ENCODE results near the gene MT1A. TPM values are rescaled to one million over a fixed set of nuclear protein-coding genes. Genes with fewer than 3 reads are reported as not detected.

The MT1A gene
- total RNA-seq, 1 donor: 0.72 TPM

DNA sequence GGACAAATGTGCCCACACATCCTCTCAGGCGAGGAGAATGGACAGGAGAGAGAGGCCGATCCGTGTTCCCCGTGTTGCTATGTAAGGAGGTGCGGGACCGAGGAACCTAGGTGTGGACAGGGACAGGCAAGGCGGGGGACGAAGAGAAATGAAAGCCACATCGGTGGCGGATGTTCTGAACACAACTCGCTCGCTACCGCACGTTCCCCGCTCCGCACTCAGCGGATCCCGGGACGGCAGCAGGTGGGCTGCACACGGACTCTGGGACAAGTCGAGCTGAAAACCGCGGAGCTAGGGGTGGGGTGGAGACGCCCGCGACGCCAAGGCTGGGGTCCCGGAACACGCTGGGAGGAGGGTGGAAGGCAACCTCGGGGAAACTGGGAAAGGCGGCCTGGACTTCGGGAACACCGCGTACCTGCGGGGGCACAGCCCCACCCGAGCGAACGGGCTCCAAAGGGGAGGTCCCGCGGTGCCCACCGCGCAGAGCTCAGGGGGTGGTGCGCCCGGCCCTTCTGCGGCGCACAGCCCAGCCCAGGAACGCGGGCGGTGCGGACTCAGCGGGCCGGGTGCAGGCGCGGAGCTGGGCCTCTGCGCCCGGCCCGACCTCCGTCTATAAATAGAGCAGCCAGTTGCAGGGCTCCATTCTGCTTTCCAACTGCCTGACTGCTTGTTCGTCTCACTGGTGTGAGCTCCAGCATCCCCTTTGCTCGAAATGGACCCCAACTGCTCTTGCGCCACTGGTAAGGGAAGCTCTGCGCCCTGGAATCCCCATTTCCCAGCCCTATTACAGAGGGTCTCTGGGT lies 13.1 kb upstream of the MT1A start, which contains the start of gene MT1E:
Gene MT1E (plus strand): TSS at position 642 of the 803 bp plus-strand sequence. CDS start 71 bp downstream, at position 713.
- TF ChIP-seq, protein P1, sequence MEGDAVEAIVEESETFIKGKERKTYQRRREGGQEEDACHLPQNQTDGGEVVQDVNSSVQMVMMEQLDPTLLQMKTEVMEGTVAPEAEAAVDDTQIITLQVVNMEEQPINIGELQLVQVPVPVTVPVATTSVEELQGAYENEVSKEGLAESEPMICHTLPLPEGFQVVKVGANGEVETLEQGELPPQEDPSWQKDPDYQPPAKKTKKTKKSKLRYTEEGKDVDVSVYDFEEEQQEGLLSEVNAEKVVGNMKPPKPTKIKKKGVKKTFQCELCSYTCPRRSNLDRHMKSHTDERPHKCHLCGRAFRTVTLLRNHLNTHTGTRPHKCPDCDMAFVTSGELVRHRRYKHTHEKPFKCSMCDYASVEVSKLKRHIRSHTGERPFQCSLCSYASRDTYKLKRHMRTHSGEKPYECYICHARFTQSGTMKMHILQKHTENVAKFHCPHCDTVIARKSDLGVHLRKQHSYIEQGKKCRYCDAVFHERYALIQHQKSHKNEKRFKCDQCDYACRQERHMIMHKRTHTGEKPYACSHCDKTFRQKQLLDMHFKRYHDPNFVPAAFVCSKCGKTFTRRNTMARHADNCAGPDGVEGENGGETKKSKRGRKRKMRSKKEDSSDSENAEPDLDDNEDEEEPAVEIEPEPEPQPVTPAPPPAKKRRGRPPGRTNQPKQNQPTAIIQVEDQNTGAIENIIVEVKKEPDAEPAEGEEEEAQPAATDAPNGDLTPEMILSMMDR (IDR thresholded peaks at IDR 0.05; ENCODE audit: insufficient read depth, low read length): no peak
- peak; percentile 82 for DNase-seq (ENCODE audit: low read depth)
- H3K4me3 ChIP-seq (ENCODE audit: low read depth, low read length): peak within 1 kb of the TSS; percentile 81

DNA sequence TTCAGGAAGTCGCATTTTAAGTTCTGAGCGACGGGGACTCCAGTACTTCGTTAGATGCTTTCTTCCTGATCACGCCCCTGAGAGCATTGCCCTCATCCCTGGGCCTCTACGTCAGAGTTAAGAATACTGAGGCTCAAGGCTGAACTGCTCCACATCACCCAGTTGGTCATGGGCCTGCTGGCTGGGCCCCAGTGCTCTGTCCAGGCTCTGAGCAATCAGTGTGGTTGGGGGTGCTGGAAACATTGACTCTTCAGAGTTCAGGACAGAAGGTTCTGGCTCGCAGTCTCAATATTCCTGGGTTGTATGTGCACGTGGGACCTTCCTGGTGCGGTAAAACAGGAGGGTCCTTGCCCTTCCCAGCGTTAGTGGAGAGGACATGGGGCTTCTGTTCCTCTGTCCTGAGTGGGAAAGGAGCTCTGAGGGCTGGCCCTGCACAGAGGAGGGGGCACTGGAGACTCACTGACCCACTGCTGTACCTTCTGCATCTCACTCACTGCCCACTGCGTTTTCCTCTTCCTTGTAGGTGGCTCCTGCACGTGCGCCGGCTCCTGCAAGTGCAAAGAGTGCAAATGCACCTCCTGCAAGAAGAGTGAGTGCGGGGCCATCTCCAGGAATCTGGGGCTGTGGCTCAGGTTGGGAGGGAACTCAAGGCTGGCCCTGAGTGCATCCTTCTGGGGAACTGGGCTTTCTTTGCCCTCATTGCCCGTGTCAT lies 12.4 kb upstream of the MT1A start:
- TF ChIP-seq, protein P1 (IDR thresholded peaks at IDR 0.05; ENCODE audit: insufficient read depth, low read length): no peak

DNA sequence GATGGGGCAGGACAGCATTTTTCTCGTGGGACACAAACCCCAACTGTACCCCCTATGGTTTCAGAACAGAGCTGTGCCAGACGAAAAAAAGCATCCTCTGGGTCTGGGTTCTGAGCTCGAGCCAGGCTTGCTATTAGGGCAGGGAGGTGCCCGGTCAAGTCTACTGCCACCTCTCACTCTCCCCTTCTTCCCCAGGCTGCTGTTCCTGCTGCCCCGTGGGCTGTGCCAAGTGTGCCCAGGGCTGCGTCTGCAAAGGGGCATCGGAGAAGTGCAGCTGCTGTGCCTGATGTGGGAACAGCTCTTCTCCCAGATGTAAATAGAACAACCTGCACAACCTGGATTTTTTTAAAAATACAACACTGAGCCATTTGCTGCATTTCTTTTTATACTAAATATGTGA lies 11.8 kb upstream of the MT1A start:
- DNase-seq (ENCODE audit: low read depth): no peak
- TF ChIP-seq, protein P1 (IDR thresholded peaks at IDR 0.05; ENCODE audit: insufficient read depth, low read length): no peak
- H3K4me3 ChIP-seq (ENCODE audit: low read depth, low read length): peak overlapping the region; percentile 81

More for the DNA sequence above, 12.4 kb upstream of the MT1A start:
- peak; percentile 90 for DNase-seq (ENCODE audit: low read depth)
- peak overlapping the region; percentile 81 for H3K4me3 ChIP-seq (ENCODE audit: low read depth, low read length)

DNA sequence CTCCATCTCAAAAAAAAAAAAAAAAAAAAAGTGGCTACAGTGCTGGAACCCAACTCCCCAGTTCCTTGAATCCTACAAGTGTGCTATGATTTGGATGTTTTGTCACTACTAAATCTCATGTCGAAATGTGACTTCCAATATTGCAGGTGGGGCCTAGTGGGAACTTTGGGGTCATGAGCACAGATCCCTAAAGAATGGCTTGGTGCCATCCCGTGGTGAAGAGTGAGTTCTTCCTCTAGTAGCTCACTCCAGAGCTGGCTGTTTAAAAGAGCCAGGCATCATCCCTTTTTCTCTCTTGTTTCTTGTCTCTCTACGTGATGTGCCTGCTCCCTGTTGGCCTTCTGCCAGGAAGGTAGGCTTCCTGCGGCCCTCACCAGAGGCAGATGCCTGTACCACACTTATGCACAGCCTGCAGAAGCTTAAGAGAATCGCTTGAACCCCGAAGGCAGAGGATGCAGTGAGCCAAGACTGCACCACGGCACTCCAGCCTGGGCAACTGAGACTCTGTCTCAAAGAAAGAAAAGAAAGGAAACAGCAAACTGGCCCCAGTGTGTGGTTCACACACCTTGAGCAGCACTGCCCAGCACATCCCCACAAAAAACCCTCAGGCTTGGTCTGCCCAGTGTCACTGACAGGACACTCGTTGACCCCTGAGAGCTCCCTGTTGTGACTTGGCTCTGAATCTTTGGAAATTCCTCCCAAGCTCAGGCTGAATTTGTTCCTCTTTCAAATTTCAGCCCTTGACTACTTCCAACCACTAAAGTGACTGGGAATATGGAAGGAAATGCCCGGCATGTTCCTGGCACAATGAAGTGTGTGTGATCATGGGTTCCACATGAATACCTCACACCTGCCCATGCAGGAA lies 9.7 kb upstream of the MT1A start:
- no peak for DNase-seq (ENCODE audit: low read depth)
- no peak overlapping the region for H3K4me3 ChIP-seq (ENCODE audit: low read depth, low read length)
- TF ChIP-seq, protein P1 (IDR thresholded peaks at IDR 0.05; ENCODE audit: insufficient read depth, low read length): no peak

DNA sequence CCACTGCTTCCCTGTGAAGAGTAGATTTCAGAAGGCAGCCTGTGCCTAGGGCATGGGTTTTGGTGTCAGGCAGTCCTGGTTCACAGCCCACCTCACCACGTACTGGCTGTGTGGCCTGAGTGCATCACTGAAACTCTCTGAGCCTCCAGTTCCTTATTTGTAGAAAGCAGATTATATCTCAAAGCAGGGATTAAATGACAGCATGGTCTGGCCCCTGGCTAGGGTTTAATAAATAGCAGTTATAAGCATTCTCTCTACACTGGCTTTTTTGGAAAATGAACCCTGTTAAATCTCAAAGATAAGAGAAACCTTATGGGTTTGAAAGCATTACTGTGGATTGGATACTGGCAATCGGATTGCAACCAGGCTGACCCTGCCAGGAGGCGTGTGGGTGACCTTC lies 8.9 kb upstream of the MT1A start:
- no peak overlapping the region for H3K4me3 ChIP-seq (ENCODE audit: low read depth, low read length)
- DNase-seq (ENCODE audit: low read depth): no peak
- TF ChIP-seq, protein P1 (IDR thresholded peaks at IDR 0.05; ENCODE audit: insufficient read depth, low read length): no peak

DNA sequence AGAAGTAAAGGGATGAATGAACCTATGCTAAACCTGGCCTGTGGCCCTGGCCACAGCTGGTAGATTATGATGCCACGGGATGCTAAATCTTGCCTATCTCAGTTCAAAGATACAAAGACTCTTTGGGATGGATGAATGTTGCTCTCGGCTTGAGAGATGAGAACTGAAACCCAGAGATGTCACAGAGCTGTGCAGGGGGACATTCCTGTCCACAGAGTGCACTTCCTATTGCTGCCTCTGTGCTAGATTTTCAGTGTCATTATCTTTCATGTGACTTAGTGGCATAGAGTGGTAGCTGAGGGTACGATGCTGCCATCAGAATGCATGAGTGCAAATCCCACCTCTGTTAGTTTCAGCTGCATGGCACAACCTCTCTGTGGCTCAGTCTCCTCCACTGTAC lies 8.3 kb upstream of the MT1A start:
- no peak overlapping the region for H3K4me3 ChIP-seq (ENCODE audit: low read depth, low read length)
- no peak for DNase-seq (ENCODE audit: low read depth)
- TF ChIP-seq, protein P1 (IDR thresholded peaks at IDR 0.05; ENCODE audit: insufficient read depth, low read length): no peak
